Erythroblast (primary cell): ENCODE measurements around the gene TLR3.

Experiments used
- GATA1 ChIP-seq: IDR thresholded peaks from 2 replicates; pipeline ENCODE4 v1.6.1; 2011; ENCODE audit warnings: low read depth, mild to moderate bottlenecking, control low read depth, low read length, moderate library complexity
- POLR2A ChIP-seq: IDR thresholded peaks from 2 replicates; pipeline ENCODE4 v1.6.1; 2011; ENCODE audit warnings: mild to moderate bottlenecking, low read length

- TF ChIP-seq POLR2A (no peak), GATA1 (no peak)
These were observed 38.2 kb upstream of the TLR3 start for GRCh38 chr4:186030795-186031194.
